Stimulated activated CD4-positive, alpha-beta T cell treated with anti-CD3 and anti-CD28 coated beads, Interleukin-12 subunit alpha, Interleukin-12 subunit beta, amount 100 ng/mL, for 48 hours (primary cell): ENCODE measurements around the gene CA12.

Source experiments
- DNase-seq, 3 donors: peaks; one replicate each; pipeline ENCODE4 v3.0.0-alpha.2; 2020; ENCODE audit warnings: low read depth in 2 of 3, low spot score in 1 of 3

Gene CA12

DNA sequence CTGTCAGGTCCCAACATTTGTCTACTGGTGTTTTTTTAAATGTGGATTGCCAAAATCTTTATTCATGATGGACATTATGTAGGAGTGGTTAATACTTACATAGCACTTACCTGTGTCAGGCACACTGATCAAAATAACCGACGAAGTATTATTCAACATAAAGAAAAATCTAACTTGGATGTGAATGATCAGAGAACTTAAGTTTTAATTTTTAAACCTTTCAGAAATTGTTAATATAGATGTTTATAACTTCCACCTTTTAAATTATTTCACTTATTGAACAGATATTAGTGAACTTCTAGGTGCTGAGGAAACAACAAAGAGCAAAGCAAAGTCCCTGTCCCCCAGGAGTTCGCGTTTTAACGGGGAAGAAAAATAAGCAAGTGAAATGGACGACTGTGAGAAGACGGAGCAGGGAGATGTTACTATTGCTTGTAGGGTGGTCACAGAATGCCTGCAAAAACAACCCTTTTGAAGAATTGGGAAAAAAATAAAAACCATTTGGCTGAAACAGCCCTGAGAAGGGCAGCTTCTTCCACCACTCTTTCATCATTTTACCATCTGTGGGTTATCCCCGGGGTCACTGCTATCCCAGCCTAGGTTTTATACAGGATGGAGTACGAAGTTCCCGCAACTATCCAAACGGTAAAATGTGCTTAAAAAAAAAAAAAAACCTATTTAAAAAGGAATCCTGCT is 105.2 kb downstream of the CA12 start:
- DNase-seq = no peak

DNA sequence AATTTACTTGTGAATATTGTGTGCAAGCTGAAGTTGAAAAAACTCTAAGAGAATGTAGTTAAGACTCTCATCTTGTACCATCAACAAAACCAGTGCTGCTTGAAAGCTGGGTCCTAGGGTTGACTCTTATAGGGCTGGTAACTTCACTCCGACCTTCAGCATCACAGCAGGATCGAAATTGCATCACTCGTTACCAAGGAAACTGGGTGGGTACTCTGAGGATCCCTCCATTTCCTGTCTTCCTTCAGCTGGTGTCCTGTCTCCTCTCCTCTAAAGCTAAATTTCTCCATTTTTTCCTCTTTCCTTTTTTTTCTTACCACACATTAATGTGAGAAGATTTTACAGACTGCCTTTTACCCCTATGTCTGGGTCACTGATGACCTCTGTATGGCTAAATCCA is 107.2 kb downstream of the CA12 start:
- no peak for DNase-seq
